Measurements from ENCODE around the gene TNNT3.

TNNT3 gene

DNA sequence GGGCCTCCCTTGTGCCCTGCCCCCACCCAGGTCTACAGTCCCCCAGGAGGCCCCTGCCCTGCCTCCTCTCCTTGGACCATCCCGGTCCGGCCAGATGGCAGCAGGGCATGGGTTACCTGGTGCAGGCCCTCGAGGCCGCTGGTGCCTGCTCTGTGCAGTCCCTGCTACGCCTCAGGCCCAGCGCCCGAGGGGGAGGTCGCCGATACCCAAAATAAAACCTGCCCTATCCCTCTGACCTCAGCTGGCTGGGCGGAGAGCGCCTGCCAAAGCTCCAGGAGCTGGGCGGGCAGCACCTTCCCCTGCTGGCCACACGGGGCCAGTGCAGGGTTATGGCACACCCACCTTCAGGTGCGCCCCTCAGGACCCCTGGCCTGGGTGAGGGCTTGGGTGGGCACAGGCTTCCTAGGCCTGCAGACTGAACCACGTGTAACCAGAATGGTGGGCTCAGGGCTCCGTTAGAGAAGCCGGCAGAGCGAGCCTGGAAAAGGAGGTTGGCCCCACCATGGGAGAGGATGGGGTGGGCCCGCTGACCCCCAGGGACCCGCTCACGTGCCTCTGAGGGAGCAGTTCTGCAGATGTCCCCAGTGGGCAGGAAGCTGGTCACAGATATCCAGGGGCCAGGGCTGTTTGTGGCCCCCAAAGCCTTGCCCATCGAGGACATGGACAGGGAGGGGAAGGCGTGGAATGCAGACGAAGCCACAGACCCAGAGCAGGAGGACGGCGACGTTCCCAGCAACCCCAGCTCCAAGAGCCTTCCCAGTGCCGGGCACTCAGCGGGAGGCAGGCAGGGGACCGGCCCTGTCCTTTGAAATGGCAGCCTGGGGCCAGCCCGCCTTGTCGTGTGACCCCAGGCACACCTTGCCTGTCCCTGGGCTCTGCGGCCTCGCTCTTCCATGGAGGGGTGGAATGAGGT lies 1.7 kb upstream of the TNNT3 start:
- H3K27me3 ChIP-seq (ENCODE audit: insufficient read depth, poor library complexity, severe bottlenecking), result no peaks in the 10 kb centered on the region
- no peak overlapping the region for H3K27ac ChIP-seq (ENCODE audit: poor library complexity, severe bottlenecking)
- TF ChIP-seq, protein P1, sequence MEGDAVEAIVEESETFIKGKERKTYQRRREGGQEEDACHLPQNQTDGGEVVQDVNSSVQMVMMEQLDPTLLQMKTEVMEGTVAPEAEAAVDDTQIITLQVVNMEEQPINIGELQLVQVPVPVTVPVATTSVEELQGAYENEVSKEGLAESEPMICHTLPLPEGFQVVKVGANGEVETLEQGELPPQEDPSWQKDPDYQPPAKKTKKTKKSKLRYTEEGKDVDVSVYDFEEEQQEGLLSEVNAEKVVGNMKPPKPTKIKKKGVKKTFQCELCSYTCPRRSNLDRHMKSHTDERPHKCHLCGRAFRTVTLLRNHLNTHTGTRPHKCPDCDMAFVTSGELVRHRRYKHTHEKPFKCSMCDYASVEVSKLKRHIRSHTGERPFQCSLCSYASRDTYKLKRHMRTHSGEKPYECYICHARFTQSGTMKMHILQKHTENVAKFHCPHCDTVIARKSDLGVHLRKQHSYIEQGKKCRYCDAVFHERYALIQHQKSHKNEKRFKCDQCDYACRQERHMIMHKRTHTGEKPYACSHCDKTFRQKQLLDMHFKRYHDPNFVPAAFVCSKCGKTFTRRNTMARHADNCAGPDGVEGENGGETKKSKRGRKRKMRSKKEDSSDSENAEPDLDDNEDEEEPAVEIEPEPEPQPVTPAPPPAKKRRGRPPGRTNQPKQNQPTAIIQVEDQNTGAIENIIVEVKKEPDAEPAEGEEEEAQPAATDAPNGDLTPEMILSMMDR (IDR thresholded peaks at IDR 0.05; ENCODE audit: poor library complexity, severe bottlenecking), result no peak
- no peak for DNase-seq (ENCODE audit: low spot score)
- no peaks in the 10 kb centered on the region for H3K36me3 ChIP-seq (ENCODE audit: low read depth)
- no peak overlapping the region for H3K4me3 ChIP-seq (ENCODE audit: severe bottlenecking)
- no peaks in the 10 kb centered on the region for H3K9me3 ChIP-seq (ENCODE audit: severe bottlenecking)
- H3K4me1 ChIP-seq (ENCODE audit: insufficient read depth, poor library complexity, severe bottlenecking), result no peaks in the 10 kb centered on the region
- no peak for ATAC-seq (ENCODE audit: low read depth)

- ATAC-seq (ENCODE audit: low read depth), result peak; percentile 47; the same call in 2 of the 3 replicates
- no peaks in the 10 kb centered on the region for H3K36me3 ChIP-seq (ENCODE audit: low read depth)
- H3K27me3 ChIP-seq (ENCODE audit: insufficient read depth, poor library complexity, severe bottlenecking), result no peaks in the 10 kb centered on the region
- no peaks in the 10 kb centered on the region for H3K9me3 ChIP-seq (ENCODE audit: severe bottlenecking)
- no peak overlapping the region for H3K4me3 ChIP-seq (ENCODE audit: severe bottlenecking)
- no peaks in the 10 kb centered on the region for H3K4me1 ChIP-seq (ENCODE audit: insufficient read depth, poor library complexity, severe bottlenecking)
- no peak for DNase-seq (ENCODE audit: low spot score)
- no peak overlapping the region for H3K27ac ChIP-seq (ENCODE audit: poor library complexity, severe bottlenecking)
- TF ChIP-seq, protein P1 (IDR thresholded peaks at IDR 0.05; ENCODE audit: poor library complexity, severe bottlenecking), result peak; percentile 34
These were observed 827 bp upstream of the TNNT3 start for GRCh38 chr11:1918436-1919315.

- DNase-seq (ENCODE audit: low spot score) (peak; percentile 34), ATAC-seq (ENCODE audit: low read depth) (no peak)
- Histone ChIP-seq H3K36me3 (ENCODE audit: low read depth) (no peaks in the 10 kb centered on the region), H3K27ac (ENCODE audit: poor library complexity, severe bottlenecking) (no peak overlapping the region), H3K4me1 (ENCODE audit: insufficient read depth, poor library complexity, severe bottlenecking) (peaks cover 3% of the 10 kb centered on the region), H3K9me3 (ENCODE audit: severe bottlenecking) (no peaks in the 10 kb centered on the region), H3K4me3 (ENCODE audit: severe bottlenecking) (no peak overlapping the region), H3K27me3 (ENCODE audit: insufficient read depth, poor library complexity, severe bottlenecking) (no peaks in the 10 kb centered on the region)
- TF ChIP-seq, protein P1 (IDR thresholded peaks at IDR 0.05; ENCODE audit: poor library complexity, severe bottlenecking), result no peak
These were observed 815 bp downstream of the TNNT3 start for GRCh38 chr11:1920128-1920908.

- TF ChIP-seq, protein P1 (IDR thresholded peaks at IDR 0.05; ENCODE audit: poor library complexity, severe bottlenecking), result no peak
- ATAC-seq (ENCODE audit: low read depth) (no peak), DNase-seq (ENCODE audit: low spot score) (peak; percentile 44)
- Histone ChIP-seq H3K27me3 (ENCODE audit: insufficient read depth, poor library complexity, severe bottlenecking) (no peaks in the 10 kb centered on the region), H3K27ac (ENCODE audit: poor library complexity, severe bottlenecking) (no peak overlapping the region), H3K36me3 (ENCODE audit: low read depth) (no peaks in the 10 kb centered on the region), H3K4me1 (ENCODE audit: insufficient read depth, poor library complexity, severe bottlenecking) (peaks cover 3% of the 10 kb centered on the region), H3K4me3 (ENCODE audit: severe bottlenecking) (no peak overlapping the region), H3K9me3 (ENCODE audit: severe bottlenecking) (no peaks in the 10 kb centered on the region)
These were observed 1.5 kb downstream of the TNNT3 start for GRCh38 chr11:1920909-1921573.

Measured in RWPE2 (cell line).